Stimulated activated CD4-positive, alpha-beta T cell treated with anti-CD3 and anti-CD28 coated beads, Interleukin-1b, Interleukin-23, amount 100 ng/mL, for 1 hour (primary cell): ENCODE data around the gene AEBP2.
"Not testable (repeated sequence)": the region's sequence is repeated elsewhere in the genome, so short reads cannot be mapped to it uniquely, and the experiment has no call there.

Experiments
- DNase-seq, 2 donors: peaks; one replicate each; pipeline ENCODE4 v3.0.0-alpha.2; 2020; ENCODE audit warnings: low read depth in 2 of 2

Gene AEBP2

GRCh38 chr12:19454837-19455236 is 15.5 kb downstream of the AEBP2 start:
- no peak for DNase-seq

GRCh38 chr12:19456176-19456575 is 16.9 kb downstream of the AEBP2 start:
- no peak for DNase-seq

GRCh38 chr12:19457561-19457960 is 18.3 kb downstream of the AEBP2 start:
- DNase-seq, result no peak

- DNase-seq, result no peak
Measured at GRCh38 chr12:19458733-19459132, 19.4 kb downstream of the AEBP2 start.

GRCh38 chr12:19461999-19462398 is 22.7 kb downstream of the AEBP2 start:
- DNase-seq, result no peak

- DNase-seq, result no peak
Measured at GRCh38 chr12:19462406-19462805, 23.1 kb downstream of the AEBP2 start.

- no peak for DNase-seq
Measured at GRCh38 chr12:19464192-19464580, 24.9 kb downstream of the AEBP2 start.

GRCh38 chr12:19465711-19466110 is 26.4 kb downstream of the AEBP2 start:
- no peak for DNase-seq

- DNase-seq, result no peak
Measured at GRCh38 chr12:19474147-19474546, 34.9 kb downstream of the AEBP2 start.

- DNase-seq, result not testable (repeated sequence)
Measured at GRCh38 chr12:19475884-19476505, 36.7 kb downstream of the AEBP2 start.

GRCh38 chr12:19477071-19477470 is 37.8 kb downstream of the AEBP2 start:
- DNase-seq, result no peak

GRCh38 chr12:19480459-19480858 is 41.2 kb downstream of the AEBP2 start:
- DNase-seq, result no peak

GRCh38 chr12:19482036-19482435 is 42.7 kb downstream of the AEBP2 start:
- no peak for DNase-seq

GRCh38 chr12:19482551-19483109 is 43.3 kb downstream of the AEBP2 start:
- DNase-seq, result no peak

- DNase-seq, result no peak
Measured at GRCh38 chr12:19483727-19484126, 44.4 kb downstream of the AEBP2 start.

GRCh38 chr12:19484738-19485137 is 45.4 kb downstream of the AEBP2 start:
- no peak for DNase-seq

- DNase-seq, result no peak
Measured at GRCh38 chr12:19485240-19485639, 45.9 kb downstream of the AEBP2 start.

GRCh38 chr12:19489168-19489567 is 49.9 kb downstream of the AEBP2 start:
- DNase-seq, result no peak

- no peak for DNase-seq
Measured at GRCh38 chr12:19490908-19491307, 51.6 kb downstream of the AEBP2 start.

- no peak for DNase-seq
Measured at GRCh38 chr12:19491863-19492262, 52.6 kb downstream of the AEBP2 start.

GRCh38 chr12:19496219-19496878 is 57.1 kb downstream of the AEBP2 start:
- no peak for DNase-seq

GRCh38 chr12:19498099-19498498 is 58.8 kb downstream of the AEBP2 start:
- no peak for DNase-seq

GRCh38 chr12:19499030-19499429 is 59.7 kb downstream of the AEBP2 start:
- no peak for DNase-seq
